HG02870 (cell line): ENCODE results near the gene PLPP1.

ENCODE experiments used
- ATAC-seq: cut with Tn5 transposase; IDR thresholded peaks from one replicate; pipeline ENCODE4 v1.9.1; 2021; ENCODE audit warnings: mild to moderate bottlenecking, moderate library complexity; ENCODE audit not compliant: unreplicated experiment

Gene PLPP1

GRCh38 chr5:55454282-55454681, 80.5 kb downstream of the PLPP1 start:
- no peak for ATAC-seq

GRCh38 chr5:55453211-55453610, 81.6 kb downstream of the PLPP1 start:
- no peak for ATAC-seq

GRCh38 chr5:55451976-55452375, 82.8 kb downstream of the PLPP1 start:
- no peak for ATAC-seq

GRCh38 chr5:55450050-55450765, 84.6 kb downstream of the PLPP1 start:
- ATAC-seq = no peak

GRCh38 chr5:55446640-55447351, 88.0 kb downstream of the PLPP1 start:
- no peak for ATAC-seq

GRCh38 chr5:55445791-55446190, 89.0 kb downstream of the PLPP1 start:
- no peak for ATAC-seq

GRCh38 chr5:55441954-55442353, 92.8 kb downstream of the PLPP1 start:
- ATAC-seq = no peak

- ATAC-seq = no peak
These were observed 93.5 kb downstream of the PLPP1 start for GRCh38 chr5:55441107-55441771.

- no peak for ATAC-seq
These were observed 94.5 kb downstream of the PLPP1 start for GRCh38 chr5:55440188-55440646.

GRCh38 chr5:55438998-55439397, 95.8 kb downstream of the PLPP1 start:
- no peak for ATAC-seq

GRCh38 chr5:55437859-55438206, 96.9 kb downstream of the PLPP1 start:
- ATAC-seq = no peak

- no peak for ATAC-seq
These were observed 97.3 kb downstream of the PLPP1 start for GRCh38 chr5:55437452-55437851.

- ATAC-seq = no peak
These were observed 102.2 kb downstream of the PLPP1 start for GRCh38 chr5:55432549-55432948.

- ATAC-seq = no peak
These were observed 105.0 kb downstream of the PLPP1 start for GRCh38 chr5:55429613-55430253.

- ATAC-seq = no peak
These were observed 105.5 kb downstream of the PLPP1 start for GRCh38 chr5:55429221-55429612.

GRCh38 chr5:55427157-55427556, 107.6 kb downstream of the PLPP1 start:
- no peak for ATAC-seq

- ATAC-seq = no peak
These were observed 108.3 kb downstream of the PLPP1 start for GRCh38 chr5:55426455-55426854.

- peak; percentile 99 for ATAC-seq
These were observed 113.7 kb downstream of the PLPP1 start for GRCh38 chr5:55421074-55421529.

- ATAC-seq = no peak
These were observed 115.5 kb downstream of the PLPP1 start for GRCh38 chr5:55418994-55419968.

GRCh38 chr5:55416306-55416705, 118.5 kb downstream of the PLPP1 start:
- ATAC-seq = no peak
